Endothelial cell of umbilical vein (primary cell): Measurements from ENCODE around the gene DEPDC1B. TPM values are rescaled to one million over a fixed set of nuclear protein-coding genes. Genes with fewer than 3 reads are reported as not detected.

Source experiments
- BruUV-seq: library from RNA; stranded (reverse); fragments of 400-500 nt; replicated peaks from 2 replicates; lab custom pipeline; 2021; lab: Mats Ljungman, UMichigan
- CTCF ChIA-PET: fragments of 300-600, 350-600 bp; sonication (Branson Sonifier 250); formaldehyde crosslinking; loops from one replicate; lab custom pipeline; 2021; ENCODE audit warnings: antibody characterized with exemption, inconsistent platforms; lab: Charles Lee
- POLR2A ChIA-PET: fragments of 300-600, 350-600 bp; sonication (Branson Sonifier 250); formaldehyde crosslinking; loops from one replicate; lab custom pipeline; 2021; ENCODE audit warnings: antibody characterized with exemption, inconsistent platforms; lab: Charles Lee
- DNase-seq: peaks from one replicate; pipeline ENCODE4 v3.0.0-alpha.2; 2011; ENCODE audit warnings: low read depth, low spot score
- FAIRE-seq: peaks from 2 replicates; lab custom pipeline; 2011; peaks lifted over from hg19 to GRCh38; lab: Jason Lieb, UNC
- H2AFZ ChIP-seq: 2 replicates; pipeline ENCODE4 v1.6.0; 2012; ENCODE audit warnings: low read depth, low read length, control low read depth, inconsistent platforms
- H3K27ac ChIP-seq: 2 replicates; pipeline ENCODE4 v1.5.1; 2011; ENCODE audit warnings: low read depth, mild to moderate bottlenecking, control low read depth, low read length, moderate library complexity; ENCODE audit not compliant: insufficient read depth
- H3K27me3 ChIP-seq, 2 experiments: 2 replicates each; pipeline versions ENCODE4 v1.6.0 to v1.6.1; 2011; ENCODE audit warnings: low read length in 2 of 2, mixed read lengths in 1 of 2; ENCODE audit not compliant: control insufficient read depth in 2 of 2, insufficient read depth in 2 of 2
- H3K36me3 ChIP-seq, 2 experiments: 2 replicates in 1 of 2; 3 replicates in 1 of 2; pipeline ENCODE4 v1.5.1; 2011; ENCODE audit warnings: low read length in 2 of 2, mild to moderate bottlenecking in 1 of 2, moderate library complexity in 1 of 2; ENCODE audit not compliant: control insufficient read depth in 2 of 2, insufficient read depth in 2 of 2; ENCODE audit errors: extremely low read depth in 1 of 2
- H3K4me1 ChIP-seq: 3 replicates; pipeline ENCODE4 v1.5.1; 2011; ENCODE audit warnings: mild to moderate bottlenecking, low read length; ENCODE audit not compliant: control insufficient read depth, insufficient read depth; ENCODE audit errors: extremely low read depth
- H3K4me2 ChIP-seq: 2 replicates; pipeline ENCODE4 v1.6.1; 2011; ENCODE audit warnings: low read length, control low read depth, mixed read lengths; ENCODE audit not compliant: insufficient read depth
- H3K4me3 ChIP-seq, 3 experiments: fragments of 200-600 bp in 1 of 3; sonication (generic), shearing (Covaris generic) in 1 of 3; replicated peaks in 1 of 3; 2 replicates each; pipeline ENCODE4 v1.5.1; 2011 to 2016; ENCODE audit warnings: control low read depth in 3 of 3, low read length in 3 of 3, mild to moderate bottlenecking in 2 of 3, inconsistent platforms in 1 of 3, low read depth in 1 of 3, moderate library complexity in 1 of 3; ENCODE audit not compliant: insufficient read depth in 1 of 3
- H3K79me2 ChIP-seq: 2 replicates; pipeline ENCODE4 v1.6.0; 2012; ENCODE audit warnings: low read length, inconsistent platforms; ENCODE audit not compliant: control insufficient read depth, insufficient read depth
- H3K9ac ChIP-seq: replicated peaks from 2 replicates; pipeline ENCODE3; 2011; ENCODE audit warnings: low read length, control low read depth; ENCODE audit not compliant: insufficient read depth; ENCODE audit errors: extremely low read depth
- H3K9me1 ChIP-seq: replicated peaks from 3 replicates; pipeline ENCODE4 v1.6.0; 2011; ENCODE audit warnings: mild to moderate bottlenecking, low read length; ENCODE audit not compliant: control insufficient read depth, insufficient read depth; ENCODE audit errors: extremely low read depth
- H3K9me3 ChIP-seq: replicated peaks from 2 replicates; pipeline ENCODE4 v1.5.1; 2012; ENCODE audit warnings: low read length, inconsistent platforms; ENCODE audit not compliant: control insufficient read depth, insufficient read depth
- H4K20me1 ChIP-seq: replicated peaks from 2 replicates; pipeline ENCODE3; 2011; ENCODE audit warnings: mild to moderate bottlenecking, low read length; ENCODE audit not compliant: control insufficient read depth, insufficient read depth; ENCODE audit errors: extremely low read depth
- CTCF ChIP-seq, 2 donors: IDR thresholded peaks; 1 replicate in 1 of 2; 2 replicates in 1 of 2; pipeline ENCODE4 v1.5.1; 2011; ENCODE audit warnings: low read length in 2 of 2, mild to moderate bottlenecking in 2 of 2, moderate library complexity in 2 of 2, control low read depth in 1 of 2, inconsistent platforms in 1 of 2, low read depth in 1 of 2; ENCODE audit not compliant: insufficient read depth in 1 of 2; ENCODE audit errors: extremely low read depth in 1 of 2
- FOS ChIP-seq: IDR thresholded peaks from 2 replicates; pipeline ENCODE4 v1.6.1; 2011; ENCODE audit warnings: mild to moderate bottlenecking, low read length, moderate library complexity, borderline replicate concordance; ENCODE audit not compliant: insufficient read depth
- GATA2 ChIP-seq: IDR thresholded peaks from 2 replicates; pipeline ENCODE4 v1.7.0; 2011; ENCODE audit warnings: low read depth, mild to moderate bottlenecking, moderate library complexity, mixed read lengths, low read length; ENCODE audit not compliant: insufficient read length, insufficient read depth
- JUN ChIP-seq: IDR thresholded peaks from 2 replicates; pipeline ENCODE4 v1.6.1; 2011; ENCODE audit warnings: borderline replicate concordance, low read depth; ENCODE audit not compliant: insufficient read length, insufficient read depth
- MAX ChIP-seq: IDR thresholded peaks from 2 replicates; pipeline ENCODE4 v1.6.1; 2011; ENCODE audit not compliant: insufficient read depth, insufficient read length
- POLR2AphosphoS5 ChIP-seq: IDR thresholded peaks from 2 replicates; pipeline ENCODE4 v1.6.1; 2012; ENCODE audit warnings: low read depth, mild to moderate bottlenecking, control low read depth, low read length, moderate library complexity; ENCODE audit not compliant: insufficient read depth
- dilution Hi-C: fragments of 300-500 bp; cut with MboI; formaldehyde crosslinking; loops from one replicate; pipeline ENCODE4 v1.15.0; 2019; ENCODE audit warnings: low sequenced_read_pairs; ENCODE audit not compliant: extremely low pct_ligation_motif_present
- intact Hi-C: fragments of 100-400 bp; cut with micrococcal nuclease; formaldehyde crosslinking; loops from one replicate; pipeline ENCODE4 v1.10.0; 2022
- polyA plus RNA-seq, 4 experiments: library from polyadenylated mRNA; depleted of rRNA in 3 of 4; stranded (reverse) in 3 of 4; unstranded in 1 of 4; fragments of >200 nt; gene quantifications; 2 replicates each; pipeline versions ENCODE4 v1.2.1 to v1.2.3, GENCODE V29; 2011 to 2012; ENCODE audit warnings: missing spikeins in 1 of 4
- total RNA-seq: library from RNA; stranded (reverse); gene quantifications from 2 replicates; pipeline ENCODE4 v1.2.3, GENCODE V29; 2021

DEPDC1B gene
- total and polyA plus RNA-seq, 2 donors (not counting 3 experiments of a cell fraction or from before 2014, with no cell fraction given): 6.7 to 18.7 TPM

GRCh38 chr5:60688980-60689379 lies 11.0 kb downstream of the DEPDC1B start:
- Histone ChIP-seq H3K79me2 (peaks cover 68% of the 10 kb centered on the region), H3K9ac (no peak overlapping the region), H3K27me3 (no peaks in the 10 kb centered on the region), H3K4me3 (no peak overlapping the region), H3K4me1 (no peaks in the 10 kb centered on the region), H3K36me3 (no peaks in the 10 kb centered on the region), H3K9me1 (no peaks in the 10 kb centered on the region), H3K27ac (no peak overlapping the region), H3K4me2 (no peak overlapping the region), H2AFZ (no peak overlapping the region), H3K9me3 (no peaks in the 10 kb centered on the region), H4K20me1 (no peaks in the 10 kb centered on the region)
- no peak for TF ChIP-seq FOS
- BruUV-seq: no TSS peak
- ChIA-PET CTCF (interaction anchor here (0.6 to 5.6 kb wide), 7 partner anchors 9 to 1956 kb away, joined by 3 to 72 read pairs (median 5); partner anchors contain the start of gene DEPDC1B), POLR2A (no interaction called here)
- intact Hi-C loops: loop anchor here (1.0 kb wide), 1 partner anchor 10 kb away; no protein-coding TSS in a partner anchor
- dilution Hi-C loops: no loop called here
- DNase-seq (no peak), FAIRE-seq (no peak)

- intact Hi-C loops: no loop called here
- Histone ChIP-seq H2AFZ (no peak overlapping the region), H3K4me2 (no peak overlapping the region), H3K9ac (no peak overlapping the region), H3K36me3 (no peaks in the 10 kb centered on the region), H4K20me1 (no peaks in the 10 kb centered on the region), H3K9me3 (no peaks in the 10 kb centered on the region), H3K4me1 (no peaks in the 10 kb centered on the region), H3K27ac (no peak overlapping the region), H3K79me2 (peaks cover 65% of the 10 kb centered on the region), H3K27me3 (no peaks in the 10 kb centered on the region), H3K9me1 (no peaks in the 10 kb centered on the region), H3K4me3 (no peak overlapping the region)
- TF ChIP-seq POLR2AphosphoS5 (no peak), CTCF (IDR thresholded peaks at IDR 0.05; ENCODE audit: extremely low read depth in 1 of 2, insufficient read depth in 1 of 2, low read depth in 1 of 2, low read length in 2 of 2) (peak; percentile 28 to 57), JUN (no peak), GATA2 (no peak), MAX (no peak)
- no TSS peak for BruUV-seq
- POLR2A ChIA-PET: interaction anchor here (1.0 kb wide), 1 partner anchor 12 kb away, joined by 4 read pairs; the partner anchor contains the start of gene DEPDC1B
- FAIRE-seq: no peak
- dilution Hi-C loops: no loop called here
- peak; percentile 32 for DNase-seq
- CTCF ChIA-PET: interaction anchor here (0.7 to 5.6 kb wide), 9 partner anchors 10 to 241 kb away, joined by 3 to 72 read pairs (median 5); partner anchors contain the start of gene DEPDC1B
Observed at GRCh38 chr5:60687927-60688720, 11.8 kb downstream of the DEPDC1B start.
